ENCODE results near the gene CIP2A.

DNA sequence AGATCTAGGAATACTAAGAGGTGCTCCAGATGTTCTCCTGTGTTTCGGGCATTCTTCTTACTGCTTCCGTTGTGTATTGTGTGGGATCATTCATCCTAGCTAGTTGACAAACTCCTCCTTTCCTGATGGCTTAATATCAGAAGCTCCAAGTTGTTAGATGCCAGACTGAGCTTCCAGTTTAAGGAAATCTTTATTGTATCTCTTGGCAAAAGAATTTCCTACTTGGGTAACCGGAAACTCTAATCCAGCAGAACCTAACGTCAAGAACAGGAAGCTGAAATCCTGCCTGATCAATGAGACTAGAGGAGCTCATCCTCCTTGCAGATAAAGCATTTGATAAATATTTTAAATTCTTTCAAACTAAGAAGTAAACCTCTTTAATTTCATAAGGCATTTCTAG is 51.2 kb downstream of the CIP2A start:
- TF ChIP-seq, protein P1, sequence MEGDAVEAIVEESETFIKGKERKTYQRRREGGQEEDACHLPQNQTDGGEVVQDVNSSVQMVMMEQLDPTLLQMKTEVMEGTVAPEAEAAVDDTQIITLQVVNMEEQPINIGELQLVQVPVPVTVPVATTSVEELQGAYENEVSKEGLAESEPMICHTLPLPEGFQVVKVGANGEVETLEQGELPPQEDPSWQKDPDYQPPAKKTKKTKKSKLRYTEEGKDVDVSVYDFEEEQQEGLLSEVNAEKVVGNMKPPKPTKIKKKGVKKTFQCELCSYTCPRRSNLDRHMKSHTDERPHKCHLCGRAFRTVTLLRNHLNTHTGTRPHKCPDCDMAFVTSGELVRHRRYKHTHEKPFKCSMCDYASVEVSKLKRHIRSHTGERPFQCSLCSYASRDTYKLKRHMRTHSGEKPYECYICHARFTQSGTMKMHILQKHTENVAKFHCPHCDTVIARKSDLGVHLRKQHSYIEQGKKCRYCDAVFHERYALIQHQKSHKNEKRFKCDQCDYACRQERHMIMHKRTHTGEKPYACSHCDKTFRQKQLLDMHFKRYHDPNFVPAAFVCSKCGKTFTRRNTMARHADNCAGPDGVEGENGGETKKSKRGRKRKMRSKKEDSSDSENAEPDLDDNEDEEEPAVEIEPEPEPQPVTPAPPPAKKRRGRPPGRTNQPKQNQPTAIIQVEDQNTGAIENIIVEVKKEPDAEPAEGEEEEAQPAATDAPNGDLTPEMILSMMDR (IDR thresholded peaks at IDR 0.05), result no peak
- TF ChIP-seq EZH2 (IDR thresholded peaks at IDR 0.05) (no peak), EZH2phosphoT487 (IDR thresholded peaks at IDR 0.05) (no peak)
